Choroid plexus epithelial cell (primary cell): ENCODE data around the gene CASP8AP2.
"Not testable (repeated sequence)": the region's sequence is repeated elsewhere in the genome, so short reads cannot be mapped to it uniquely, and the experiment has no call there.

Source experiments
- DNase-seq: peaks from one replicate; pipeline ENCODE4 v3.0.0-alpha.2; 2010; ENCODE audit warnings: low read depth
- H3K4me3 ChIP-seq: 2 replicates; pipeline ENCODE4 v1.5.1; 2011; ENCODE audit warnings: low read depth, mild to moderate bottlenecking, control low read depth, low read length, moderate library complexity
- CTCF ChIP-seq: conservative IDR thresholded peaks from 2 replicates; pipeline ENCODE4 v1.5.1; 2011; ENCODE audit warnings: low read depth, mild to moderate bottlenecking, control low read depth, inconsistent platforms, low read length, moderate library complexity

The CASP8AP2 gene

DNA sequence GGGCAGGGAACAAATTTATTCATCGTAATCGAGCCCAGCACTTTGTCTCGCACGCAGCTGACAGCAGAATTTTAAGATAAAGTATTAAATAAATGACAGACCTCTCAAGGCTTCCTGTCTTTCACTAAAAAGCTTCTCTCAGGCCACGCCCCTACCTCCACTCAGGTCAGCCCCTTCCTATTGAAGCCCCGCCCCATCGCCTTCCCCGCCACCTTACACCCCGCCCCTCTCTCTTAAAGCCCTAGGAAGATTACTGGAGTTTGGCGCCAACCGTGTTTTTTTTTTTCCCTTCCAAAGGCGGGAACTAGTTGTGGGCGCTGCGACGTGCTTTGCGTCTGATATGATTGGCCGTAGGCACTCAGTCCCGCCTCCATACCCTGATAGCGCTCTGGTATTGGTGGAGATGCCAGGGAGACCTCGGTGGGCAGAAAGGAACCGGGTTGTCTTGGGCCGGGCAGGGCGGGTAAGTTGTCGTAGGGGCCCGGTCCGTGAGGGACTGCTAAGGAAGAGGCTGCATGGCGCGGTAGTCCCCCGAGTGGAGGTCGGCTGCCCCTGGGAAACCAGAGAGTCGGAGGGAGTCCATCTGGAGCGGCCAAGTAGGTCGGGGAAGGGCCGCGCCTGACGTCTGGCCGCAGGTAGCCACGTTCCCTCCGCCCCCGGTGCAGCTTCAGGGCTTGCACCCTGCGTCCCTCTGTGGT, at the start of gene CASP8AP2:
CASP8AP2 (plus strand) TSS at position 409 of the 698 bp plus-strand sequence.
- TF ChIP-seq CTCF = no peak
- DNase-seq = peak; percentile 99
- H3K4me3 ChIP-seq = peak within 1 kb of the TSS; percentile 79

GRCh38 chr6:89781070-89782034, 48.3 kb upstream of the CASP8AP2 start:
- H3K4me3 ChIP-seq = no peak overlapping the region
- TF ChIP-seq CTCF = no peak
- DNase-seq = no peak

- H3K4me3 ChIP-seq = no peak overlapping the region
- no peak for TF ChIP-seq CTCF
- DNase-seq = no peak
Measured at GRCh38 chr6:89782222-89782621, 47.5 kb upstream of the CASP8AP2 start.

DNA sequence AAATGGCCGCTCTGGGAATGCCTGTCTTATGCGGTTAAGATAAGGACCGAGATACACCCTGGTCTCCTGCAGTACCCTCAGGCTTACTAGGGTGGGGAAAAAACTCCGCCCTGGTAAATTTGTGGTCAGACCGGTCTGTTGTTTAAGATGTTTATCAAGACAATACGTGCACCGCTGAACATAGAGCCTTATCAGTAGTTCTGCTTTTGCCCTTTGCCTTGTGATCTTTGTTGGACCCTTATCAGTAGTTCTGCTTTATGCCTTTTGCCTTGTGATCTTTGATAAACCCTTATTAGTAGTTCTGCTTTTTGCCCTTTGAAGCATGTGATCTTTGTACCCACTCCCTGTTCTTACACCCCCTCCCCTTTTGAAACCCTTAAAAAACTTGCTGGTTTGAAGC, 46.4 kb upstream of the CASP8AP2 start:
- H3K4me3 ChIP-seq, DNase-seq: not testable (repeated sequence)

GRCh38 chr6:89784838-89785237, 44.8 kb upstream of the CASP8AP2 start:
- no peak for TF ChIP-seq CTCF
- no peak overlapping the region for H3K4me3 ChIP-seq
- no peak for DNase-seq

GRCh38 chr6:89786970-89787369, 42.7 kb upstream of the CASP8AP2 start:
- no peak for DNase-seq
- H3K4me3 ChIP-seq = no peak overlapping the region
- TF ChIP-seq CTCF = no peak

- H3K4me3 ChIP-seq = no peak overlapping the region
- DNase-seq = no peak
- TF ChIP-seq CTCF = no peak
Measured at GRCh38 chr6:89787660-89788328, 41.9 kb upstream of the CASP8AP2 start.
